ENCODE measurements around the gene DHX30.

DNA sequence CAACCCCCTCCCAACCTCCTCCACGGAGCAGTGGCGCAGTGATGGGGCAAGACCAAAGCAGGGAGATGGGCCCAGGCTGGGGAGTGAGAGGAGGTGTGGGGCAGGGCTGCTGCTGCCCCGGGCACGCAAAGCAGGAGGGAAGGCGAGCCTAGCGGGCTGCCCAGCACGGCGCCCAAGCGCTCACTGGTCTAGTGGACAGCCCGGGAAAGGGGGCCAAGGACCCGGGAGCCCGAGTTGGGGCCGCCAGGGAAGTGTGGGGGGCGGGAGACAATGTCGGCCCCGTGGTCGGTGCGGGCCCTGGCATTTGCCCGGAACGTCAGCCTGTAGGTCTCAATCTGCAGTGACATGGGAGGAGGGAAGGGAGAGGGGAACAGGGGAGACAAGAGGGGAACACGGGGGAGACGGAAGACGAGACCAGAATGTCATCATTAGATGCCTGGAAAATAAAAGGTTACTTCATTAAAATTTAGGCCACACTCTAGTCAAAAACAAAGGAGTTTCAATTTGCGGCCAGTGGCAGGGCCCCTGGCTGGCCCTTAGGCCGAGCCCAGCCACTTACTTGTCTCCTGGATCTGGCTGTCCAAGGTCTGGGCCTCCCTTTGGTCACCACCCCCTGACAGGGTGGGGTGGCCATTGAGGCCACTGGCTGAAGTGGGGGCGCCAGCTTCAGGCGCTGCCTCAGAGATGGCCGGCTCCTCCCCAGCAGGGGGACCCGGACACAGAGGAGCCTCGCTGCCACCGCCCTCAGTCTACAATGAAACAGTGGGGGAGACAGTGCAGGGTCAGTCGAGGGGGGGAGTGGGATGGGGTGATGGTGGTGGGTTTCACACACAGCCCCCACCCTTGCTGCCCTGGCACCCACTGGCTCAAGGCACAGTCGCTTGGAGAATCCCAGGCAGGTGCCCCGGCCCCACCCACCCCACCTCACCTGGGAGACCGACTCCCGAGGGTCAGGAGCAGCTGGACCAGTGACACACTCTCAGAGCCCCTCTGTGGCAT lies 50.0 kb downstream of the DHX30 start:
- TF ChIP-seq CTCF (IDR thresholded peaks at IDR 0.05; ENCODE audit: low read length) (no peak), EZH2 (IDR thresholded peaks at IDR 0.05; ENCODE audit: borderline replicate concordance, low read length) (no peak)
